ENCODE measurements around the gene ADGRF3. TPM values are rescaled to one million over a fixed set of nuclear protein-coding genes. Genes with fewer than 3 reads are reported as not detected.
"Not testable (repeated sequence)": the region's sequence is repeated elsewhere in the genome, so short reads cannot be mapped to it uniquely, and the experiment has no call there.

ADGRF3 gene
- total RNA-seq, 2 donors from 2014 or later = 0.97 to 1.3 TPM

DNA sequence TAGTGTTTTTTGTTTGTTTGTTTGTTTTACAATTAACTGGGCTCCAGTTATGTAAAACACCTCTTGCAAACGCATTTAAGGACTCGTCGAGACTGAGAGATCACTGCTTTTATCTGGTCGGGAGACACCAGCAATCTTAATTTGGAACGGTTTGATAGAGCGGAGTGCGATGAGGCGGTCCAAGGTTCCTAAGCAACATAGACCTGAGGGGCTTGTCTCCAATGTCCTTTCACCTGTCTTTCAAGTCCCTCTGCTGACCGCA, 1.4 kb downstream of the ADGRF3 start:
- H3K4me3 Mint-ChIP-seq = peak overlapping the region; percentile 100
- H3K27me3 Mint-ChIP-seq = no peaks in the 10 kb centered on the region
- H3K4me1 Mint-ChIP-seq = peaks cover 31% of the 10 kb centered on the region
- H3K36me3 Mint-ChIP-seq (ENCODE audit: low read depth) = peaks cover 3% of the 10 kb centered on the region
- peak overlapping the region; percentile 100 for H3K27ac Mint-ChIP-seq
- no peak for ATAC-seq
- no peak for DNase-seq
- no peaks in the 10 kb centered on the region for H3K9me3 ChIP-seq (ENCODE audit: control insufficient read depth, low read length, poor library complexity, severe bottlenecking)

DNA sequence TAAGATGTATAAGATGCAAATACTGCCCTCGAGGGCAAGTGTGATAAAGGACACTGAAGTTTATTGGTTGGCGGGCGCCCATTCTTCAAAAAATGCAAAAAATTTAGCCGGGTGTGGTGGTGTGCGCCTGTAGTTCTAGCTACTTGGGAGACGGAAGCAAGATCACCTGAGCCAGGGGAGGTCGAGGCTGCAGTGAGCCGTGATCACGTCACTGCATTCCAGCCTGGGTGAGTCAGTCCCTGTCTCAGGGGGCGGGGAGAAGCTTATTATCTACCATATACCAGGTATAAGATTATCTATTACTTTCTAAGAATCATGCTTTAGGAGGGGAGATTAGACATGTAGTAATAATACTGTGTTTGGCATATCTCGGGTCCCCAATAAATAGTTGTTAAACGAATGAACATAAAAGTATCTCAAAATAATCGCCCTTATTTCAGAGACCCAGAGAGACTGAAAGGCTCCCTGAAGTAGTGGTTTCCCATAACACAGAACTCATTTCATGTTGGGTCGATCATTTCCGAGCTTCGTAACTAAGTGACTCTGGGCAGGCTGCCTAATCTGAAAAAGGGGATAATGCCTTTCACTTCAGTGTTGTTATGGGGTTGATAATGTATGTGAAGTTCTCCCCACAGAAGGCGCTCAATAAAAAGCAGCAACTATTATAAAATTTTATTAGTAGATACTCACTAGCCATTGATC, 1.9 kb downstream of the ADGRF3 start:
- Mint-ChIP-seq H3K4me1 (peaks cover 31% of the 10 kb centered on the region), H3K27ac (peak overlapping the region; percentile 100), H3K4me3 (peak overlapping the region; percentile 100), H3K36me3 (ENCODE audit: low read depth) (peaks cover 3% of the 10 kb centered on the region), H3K27me3 (no peaks in the 10 kb centered on the region)
- no peaks in the 10 kb centered on the region for H3K9me3 ChIP-seq (ENCODE audit: control insufficient read depth, low read length, poor library complexity, severe bottlenecking)
- no peak for DNase-seq
- no peak for ATAC-seq

DNA sequence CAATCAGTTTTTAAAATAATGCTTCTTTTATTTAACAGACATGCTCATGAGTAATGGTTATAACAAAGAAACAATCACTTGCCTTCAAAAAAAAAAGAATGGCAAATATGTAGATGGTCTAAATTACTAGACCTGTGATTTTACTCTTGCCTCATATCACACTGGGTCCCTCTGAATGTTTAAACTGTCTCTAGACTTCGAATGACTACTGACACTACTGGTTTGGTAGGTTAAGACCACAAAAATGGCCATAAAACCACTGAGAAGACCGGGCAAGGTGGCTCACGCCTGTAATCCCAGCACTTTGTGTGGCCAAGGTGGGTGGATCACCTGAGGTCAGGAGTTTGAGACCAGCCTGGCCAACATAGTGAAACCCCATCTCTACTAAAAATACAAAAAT, 5.8 kb downstream of the ADGRF3 start:
- no peaks in the 10 kb centered on the region for H3K9me3 ChIP-seq (ENCODE audit: control insufficient read depth, low read length, poor library complexity, severe bottlenecking)
- Mint-ChIP-seq H3K27ac (no peak overlapping the region), H3K27me3 (no peaks in the 10 kb centered on the region), H3K4me3 (no peak overlapping the region), H3K4me1 (peaks cover 16% of the 10 kb centered on the region), H3K36me3 (ENCODE audit: low read depth) (peaks cover 3% of the 10 kb centered on the region)
- no peak for ATAC-seq
- no peak for DNase-seq

DNA sequence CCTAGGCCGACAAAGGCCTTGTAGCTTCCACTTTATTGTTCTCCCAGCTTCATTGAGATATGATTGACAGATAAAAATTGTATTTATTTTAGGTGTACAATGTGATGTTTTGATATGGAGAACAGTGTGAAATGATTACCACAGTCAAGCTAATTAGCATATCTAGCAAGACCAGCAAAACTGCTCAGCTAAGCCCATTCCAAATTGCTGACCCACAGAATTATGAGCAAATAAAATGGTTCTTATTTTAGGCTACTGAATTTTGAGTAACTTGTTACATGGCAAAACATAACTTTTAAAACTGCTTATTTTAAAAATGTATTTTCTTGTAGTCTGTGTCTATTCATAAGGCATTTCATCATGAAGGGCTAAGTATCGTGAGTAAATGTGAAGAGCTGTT, 9.3 kb downstream of the ADGRF3 start:
- Mint-ChIP-seq H3K27ac (no peak overlapping the region), H3K36me3 (ENCODE audit: low read depth) (no peaks in the 10 kb centered on the region), H3K4me1 (peaks cover 7% of the 10 kb centered on the region), H3K4me3 (no peak overlapping the region), H3K27me3 (no peaks in the 10 kb centered on the region)
- no peak for DNase-seq
- no peaks in the 10 kb centered on the region for H3K9me3 ChIP-seq (ENCODE audit: control insufficient read depth, low read length, poor library complexity, severe bottlenecking)
- ATAC-seq = no peak

DNA sequence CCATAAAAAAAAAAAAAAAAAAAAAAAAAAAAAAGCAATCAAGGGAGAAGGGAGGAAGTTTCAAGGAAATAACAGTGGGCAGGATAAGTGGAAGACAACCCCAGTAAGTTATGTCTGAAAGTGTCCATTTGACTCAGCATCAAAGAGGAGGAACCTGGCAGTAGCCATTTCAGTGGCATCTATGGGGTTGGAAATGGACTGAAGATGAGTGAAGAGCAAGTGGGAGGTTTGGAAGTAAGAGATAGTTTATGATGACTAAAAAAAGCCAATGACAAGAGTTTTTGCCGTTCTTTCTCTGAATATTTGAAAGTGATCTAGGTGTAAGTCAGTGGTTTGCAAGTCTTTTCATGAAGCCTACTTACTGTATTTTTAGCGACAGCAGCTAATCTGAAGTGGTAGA, 9.9 kb downstream of the ADGRF3 start:
- Mint-ChIP-seq H3K4me3 (no peak overlapping the region), H3K27ac (peak overlapping the region; percentile 34), H3K36me3 (ENCODE audit: low read depth) (peaks cover 2% of the 10 kb centered on the region), H3K4me1 (peaks cover 7% of the 10 kb centered on the region), H3K27me3 (no peaks in the 10 kb centered on the region)
- ATAC-seq = no peak
- H3K9me3 ChIP-seq (ENCODE audit: control insufficient read depth, low read length, poor library complexity, severe bottlenecking) = no peaks in the 10 kb centered on the region
- no peak for DNase-seq

DNA sequence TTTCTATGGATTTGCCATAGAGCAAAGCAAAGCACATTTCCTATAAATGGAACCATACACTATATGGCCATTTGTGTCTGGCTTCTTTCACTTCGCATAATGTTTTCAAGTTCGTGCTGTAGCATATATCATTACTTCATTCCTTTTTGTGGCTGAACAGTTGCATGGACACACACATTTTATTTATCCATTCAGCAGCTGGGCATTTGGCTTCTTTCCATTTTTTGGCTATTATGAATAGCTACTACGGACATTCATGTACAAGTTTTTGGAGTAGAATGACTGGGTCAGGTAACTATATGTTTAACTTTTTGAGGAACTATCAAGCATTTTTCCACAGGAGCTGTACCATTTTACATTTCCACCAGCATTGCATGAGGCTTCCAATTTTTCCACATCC, 11.4 kb downstream of the ADGRF3 start:
- Mint-ChIP-seq H3K4me3 (no peak overlapping the region), H3K27ac (no peak overlapping the region), H3K36me3 (ENCODE audit: low read depth) (peaks cover 2% of the 10 kb centered on the region), H3K4me1 (peaks cover 6% of the 10 kb centered on the region), H3K27me3 (no peaks in the 10 kb centered on the region)
- ATAC-seq (no peak), DNase-seq (no peak)
- H3K9me3 ChIP-seq (ENCODE audit: control insufficient read depth, low read length, poor library complexity, severe bottlenecking) = no peaks in the 10 kb centered on the region

DNA sequence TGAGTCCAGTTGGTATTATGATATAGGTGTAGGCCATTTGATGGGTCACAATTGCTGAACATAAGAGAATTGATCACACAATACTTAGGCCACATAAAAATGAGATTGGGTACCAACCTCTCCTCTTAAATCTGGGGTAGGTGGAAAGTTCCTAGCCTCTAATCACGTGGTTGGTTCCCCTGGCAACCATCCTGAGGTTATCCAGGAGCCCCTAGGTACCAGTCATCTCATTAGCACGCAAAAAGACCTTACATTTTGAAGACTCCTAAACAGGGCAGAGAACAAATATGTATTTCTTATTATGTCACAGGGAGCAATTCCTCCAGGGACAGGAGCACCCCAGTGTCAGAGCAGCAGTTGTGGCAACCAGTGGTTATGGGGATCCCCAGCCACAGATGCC, 13.3 kb downstream of the ADGRF3 start:
- ATAC-seq = no peak
- H3K27ac Mint-ChIP-seq = no peak overlapping the region
- no peak overlapping the region for H3K4me3 Mint-ChIP-seq

DNA sequence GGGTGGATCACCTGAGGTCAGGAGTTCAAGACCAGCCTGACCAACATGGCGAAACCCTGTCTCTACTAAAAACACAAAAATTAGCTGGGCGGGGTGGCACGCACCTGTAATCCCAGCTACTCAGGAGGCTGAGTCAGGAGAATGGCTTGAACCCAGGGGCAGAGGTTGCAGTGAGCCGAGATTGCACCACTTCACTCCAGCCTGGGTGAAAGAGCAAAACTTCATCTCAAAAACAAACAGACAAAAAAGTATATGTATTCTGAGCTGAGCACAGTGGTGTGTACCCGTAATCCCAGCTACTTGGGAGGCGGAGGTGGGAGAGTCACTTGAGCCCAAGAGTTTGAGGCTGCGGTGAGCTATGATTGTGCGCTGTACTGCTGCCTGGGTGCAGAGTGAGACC, 15.3 kb downstream of the ADGRF3 start:
- H3K27ac Mint-ChIP-seq; H3K36me3 Mint-ChIP-seq (ENCODE audit: low read depth); H3K9me3 ChIP-seq (ENCODE audit: control insufficient read depth, low read length, poor library complexity, severe bottlenecking); ATAC-seq; H3K4me3 Mint-ChIP-seq; H3K27me3 Mint-ChIP-seq; DNase-seq: not testable (repeated sequence)
- peaks cover 13% of the 10 kb centered on the region for H3K4me1 Mint-ChIP-seq

More for the DNA sequence above, 13.3 kb downstream of the ADGRF3 start:
- no peaks in the 10 kb centered on the region for H3K9me3 ChIP-seq (ENCODE audit: control insufficient read depth, low read length, poor library complexity, severe bottlenecking)
- DNase-seq = no peak
- H3K27me3 Mint-ChIP-seq = no peaks in the 10 kb centered on the region
- peaks cover 13% of the 10 kb centered on the region for H3K4me1 Mint-ChIP-seq
- H3K36me3 Mint-ChIP-seq (ENCODE audit: low read depth) = peaks cover 2% of the 10 kb centered on the region

DNA sequence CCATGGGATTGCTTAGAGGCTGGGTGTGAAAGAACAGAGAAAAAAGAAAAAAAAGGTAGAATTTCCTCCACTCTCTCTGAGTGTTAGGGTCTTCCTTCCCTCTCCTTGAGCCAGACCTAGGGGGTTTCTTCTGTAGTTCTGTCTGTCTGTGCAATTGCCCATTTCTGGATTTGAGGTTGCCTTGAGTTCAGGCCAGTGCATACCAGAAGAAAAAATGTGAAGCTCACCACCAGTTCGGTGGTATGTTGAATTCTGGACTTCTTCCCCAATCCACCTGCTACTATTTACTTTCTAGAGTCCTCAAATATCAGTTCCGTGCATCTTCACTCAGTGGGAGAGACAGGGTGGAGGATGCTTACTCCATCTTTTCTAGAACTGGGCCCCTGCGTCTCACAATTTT, 16.0 kb downstream of the ADGRF3 start:
- no peak for ATAC-seq
- peaks cover 8% of the 10 kb centered on the region for H3K4me1 Mint-ChIP-seq
- no peaks in the 10 kb centered on the region for H3K9me3 ChIP-seq (ENCODE audit: control insufficient read depth, low read length, poor library complexity, severe bottlenecking)
- no peak for DNase-seq
- H3K36me3 Mint-ChIP-seq (ENCODE audit: low read depth) = peaks cover 2% of the 10 kb centered on the region
- no peak overlapping the region for H3K4me3 Mint-ChIP-seq
- H3K27ac Mint-ChIP-seq = peak overlapping the region; percentile 57
- H3K27me3 Mint-ChIP-seq = no peaks in the 10 kb centered on the region

DNA sequence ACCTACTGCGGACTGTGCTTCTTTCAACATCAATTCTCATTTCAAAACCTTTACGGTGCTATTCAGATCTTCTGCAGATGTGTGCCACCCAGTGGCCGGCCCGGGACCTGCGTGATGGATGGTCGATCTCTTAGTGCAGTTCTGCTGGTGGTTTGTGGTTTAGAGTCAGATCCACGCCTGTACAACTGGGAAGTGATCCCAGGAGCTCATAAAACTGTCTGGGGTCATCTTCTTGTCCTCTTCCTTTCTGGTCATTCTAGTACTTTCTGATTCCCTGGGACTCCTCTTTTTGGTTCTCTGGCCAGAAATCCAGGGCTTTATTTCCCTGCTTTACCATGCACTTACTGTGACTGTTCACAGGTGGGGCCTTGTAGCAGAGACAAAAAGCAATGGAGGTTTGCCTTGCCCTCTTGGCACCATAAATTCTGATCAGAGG, 16.5 kb downstream of the ADGRF3 start:
- Mint-ChIP-seq H3K27ac (peak overlapping the region; percentile 57), H3K27me3 (no peaks in the 10 kb centered on the region), H3K4me3 (no peak overlapping the region), H3K4me1 (peaks cover 8% of the 10 kb centered on the region), H3K36me3 (ENCODE audit: low read depth) (peaks cover 2% of the 10 kb centered on the region)
- no peaks in the 10 kb centered on the region for H3K9me3 ChIP-seq (ENCODE audit: control insufficient read depth, low read length, poor library complexity, severe bottlenecking)
- ATAC-seq (peak; percentile 100), DNase-seq (peak; percentile 57 to 74 (median 60))

DNA sequence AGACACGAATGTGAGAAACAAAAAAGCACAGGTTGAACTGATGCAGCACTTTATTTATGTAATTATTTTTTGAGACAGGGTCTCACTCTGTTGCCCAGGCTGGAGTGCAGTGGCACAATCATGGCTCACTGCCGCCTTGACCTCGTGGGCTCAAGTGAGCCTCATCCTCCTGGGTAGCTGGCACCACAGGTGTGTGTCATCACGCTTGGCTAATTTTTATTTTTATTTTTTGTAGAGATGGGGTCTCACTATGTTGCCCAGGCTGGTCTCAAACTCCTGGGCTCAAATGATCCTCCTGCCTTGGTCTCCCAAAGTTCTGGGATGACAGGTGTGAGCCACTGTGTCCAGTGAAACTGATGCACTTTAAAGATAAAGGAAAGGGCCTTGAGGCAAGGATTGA, 17.5 kb downstream of the ADGRF3 start:
- ATAC-seq; H3K9me3 ChIP-seq (ENCODE audit: control insufficient read depth, low read length, poor library complexity, severe bottlenecking); H3K27me3 Mint-ChIP-seq; H3K27ac Mint-ChIP-seq; DNase-seq; H3K4me3 Mint-ChIP-seq; H3K4me1 Mint-ChIP-seq; H3K36me3 Mint-ChIP-seq (ENCODE audit: low read depth): not testable (repeated sequence)

DNA sequence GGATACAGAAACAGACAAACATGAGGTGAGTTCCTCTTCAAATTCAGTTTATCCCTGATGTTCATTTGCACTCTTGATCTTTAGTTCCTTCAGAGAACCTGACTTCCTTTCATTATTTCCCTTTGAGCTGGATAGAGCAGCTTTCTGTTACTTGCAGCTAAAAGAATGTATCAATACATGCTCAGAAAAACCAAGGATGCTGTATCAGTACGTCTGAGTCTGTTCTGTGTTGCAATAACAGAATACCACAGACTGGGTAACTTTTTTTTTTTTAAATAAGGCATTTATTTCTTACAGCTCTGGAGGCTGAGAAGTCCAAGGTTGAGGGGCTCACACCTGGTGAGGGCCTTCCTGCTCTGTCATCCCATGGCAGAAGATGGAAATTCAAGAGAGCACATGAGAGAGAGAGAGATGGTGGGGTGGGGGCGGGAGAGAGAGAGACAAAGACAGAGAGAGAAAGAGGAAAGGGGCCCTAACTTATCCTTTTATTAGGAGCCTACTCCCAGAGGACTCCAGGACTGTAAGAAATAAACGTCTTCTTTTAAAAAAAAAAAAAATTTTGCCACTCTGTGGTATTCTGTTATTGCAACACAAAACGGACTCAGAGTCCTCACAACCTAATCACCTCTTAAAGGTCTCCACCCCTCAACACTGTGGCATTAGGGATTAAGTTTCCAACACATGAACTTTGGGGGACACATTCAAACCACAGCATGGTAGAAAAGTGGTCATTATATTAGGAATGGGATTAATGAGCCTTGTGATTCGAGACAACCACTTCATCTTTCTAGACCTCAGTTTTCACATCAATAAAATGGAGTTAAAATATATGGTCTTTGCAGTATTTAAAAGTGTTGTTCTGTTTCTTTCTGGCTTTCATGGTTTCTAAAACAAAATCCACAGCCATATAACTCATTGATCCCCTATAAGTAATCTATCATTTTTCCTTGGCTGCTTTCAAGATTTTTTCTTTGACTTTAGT, 19.0 kb downstream of the ADGRF3 start:
- Mint-ChIP-seq H3K4me3 (no peak overlapping the region), H3K27me3 (no peaks in the 10 kb centered on the region), H3K4me1 (peaks cover 8% of the 10 kb centered on the region), H3K27ac (no peak overlapping the region), H3K36me3 (ENCODE audit: low read depth) (peaks cover 2% of the 10 kb centered on the region)
- DNase-seq = no peak
- no peaks in the 10 kb centered on the region for H3K9me3 ChIP-seq (ENCODE audit: control insufficient read depth, low read length, poor library complexity, severe bottlenecking)
- no peak for ATAC-seq

DNA sequence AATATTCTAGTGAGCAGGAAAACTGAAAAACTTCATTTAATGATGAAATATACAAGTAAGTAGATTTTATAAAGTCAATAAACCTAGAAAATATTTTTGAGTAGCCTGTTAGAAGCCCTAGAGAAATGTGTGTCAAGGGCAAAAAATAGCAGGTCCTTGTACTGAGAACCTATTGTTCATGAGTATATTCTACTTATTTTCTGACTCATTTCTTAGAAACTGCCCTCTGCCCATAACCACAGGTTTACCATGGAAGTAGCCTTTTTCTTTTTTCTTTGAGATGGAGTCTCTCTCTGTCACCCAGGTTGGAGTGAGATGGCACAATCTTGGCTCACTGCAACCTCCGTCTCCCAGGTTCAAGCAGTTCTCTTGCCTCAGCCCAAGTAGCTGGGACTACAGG, 20.1 kb downstream of the ADGRF3 start:
- no peaks in the 10 kb centered on the region for H3K9me3 ChIP-seq (ENCODE audit: control insufficient read depth, low read length, poor library complexity, severe bottlenecking)
- ATAC-seq (no peak), DNase-seq (no peak)
- no peak overlapping the region for H3K4me3 Mint-ChIP-seq
- H3K36me3 Mint-ChIP-seq (ENCODE audit: low read depth) = no peaks in the 10 kb centered on the region
- H3K27ac Mint-ChIP-seq = no peak overlapping the region
- H3K4me1 Mint-ChIP-seq = peaks cover 8% of the 10 kb centered on the region
- H3K27me3 Mint-ChIP-seq = no peaks in the 10 kb centered on the region

Data from T-helper 17 cell (primary cell).